GM23338 (cell line): ENCODE data around the gene MS4A5. TPM values are rescaled to one million over a fixed set of nuclear protein-coding genes. Genes with fewer than 3 reads are reported as not detected.

Source experiments
- ATAC-seq: fragments of 200-7000 bp; cut with Tn5 transposase; 3 replicates; pipeline ENCODE4 v1.9.1; 2020
- DNase-seq: peaks from one replicate; pipeline ENCODE4 v3.0.0-alpha.2; 2015; ENCODE audit warnings: low spot score
- H2AFZ ChIP-seq: fragments of 200-600 bp; sonication (generic); 2 replicates; pipeline ENCODE4 v1.8.0; 2016; ENCODE audit warnings: antibody characterized with exemption, mild to moderate bottlenecking, moderate library complexity
- H3F3A ChIP-seq: fragments of 200-600 bp; sonication (generic); replicated peaks from 2 replicates; pipeline ENCODE4 v1.8.0; 2017; ENCODE audit warnings: antibody characterized with exemption, mixed run types, low read depth
- H3K27ac ChIP-seq: fragments of 200-600 bp; sonication (generic); 2 replicates; pipeline ENCODE4 v1.6.1; 2016; ENCODE audit warnings: low read depth
- H3K27me3 ChIP-seq: fragments of 200-600 bp; sonication (generic); 2 replicates; pipeline ENCODE4 v1.8.0; 2016; ENCODE audit warnings: mild to moderate bottlenecking, mixed run types, moderate library complexity; ENCODE audit not compliant: insufficient read depth
- H3K36me3 ChIP-seq: fragments of 200-600 bp; sonication (generic); 2 replicates; pipeline ENCODE4 v1.8.0; 2016; ENCODE audit warnings: mild to moderate bottlenecking; ENCODE audit not compliant: insufficient read depth
- H3K4me1 ChIP-seq: fragments of 200-600 bp; sonication (generic); 2 replicates; pipeline ENCODE4 v1.8.0; 2016; ENCODE audit warnings: mild to moderate bottlenecking, moderate library complexity; ENCODE audit not compliant: insufficient read depth
- H3K4me2 ChIP-seq: fragments of 200-600 bp; sonication (generic); 2 replicates; pipeline ENCODE4 v1.7.1; 2017; ENCODE audit warnings: mixed run types
- H3K4me3 ChIP-seq: fragments of 200-600 bp; sonication (generic); 2 replicates; pipeline ENCODE4 v1.6.1; 2016; ENCODE audit warnings: mixed run types
- H3K79me2 ChIP-seq: fragments of 200-600 bp; sonication (generic); replicated peaks from 2 replicates; pipeline ENCODE4 v1.8.0; 2017; ENCODE audit warnings: mild to moderate bottlenecking; ENCODE audit not compliant: insufficient read depth
- H3K9me2 ChIP-seq: fragments of 200-600 bp; sonication (generic); 2 replicates; pipeline ENCODE4 v1.8.0; 2017; ENCODE audit not compliant: insufficient read depth
- H4K20me1 ChIP-seq: fragments of 200-600 bp; sonication (generic); replicated peaks from 2 replicates; pipeline ENCODE4 v1.8.0; 2017; ENCODE audit warnings: mild to moderate bottlenecking; ENCODE audit not compliant: insufficient read depth
- H3K27ac Mint-ChIP-seq: 2 replicates; pipeline ENCODE4 v1.8.0; 2020; ENCODE audit warnings: inconsistent platforms, mild to moderate bottlenecking, moderate library complexity, mixed read lengths
- H3K27me3 Mint-ChIP-seq: 3 replicates; pipeline ENCODE4 v1.8.0; 2022; ENCODE audit warnings: low read depth, mild to moderate bottlenecking, moderate library complexity, mixed read lengths, inconsistent platforms; ENCODE audit not compliant: insufficient read depth, poor library complexity
- H3K36me3 Mint-ChIP-seq: 3 replicates; pipeline ENCODE4 v1.8.0; 2021; ENCODE audit warnings: low read depth, mild to moderate bottlenecking, inconsistent platforms, moderate library complexity, mixed read lengths
- H3K4me1 Mint-ChIP-seq: 3 replicates; pipeline ENCODE4 v1.8.0; 2020; ENCODE audit warnings: mild to moderate bottlenecking, inconsistent platforms, mixed read lengths
- H3K4me3 Mint-ChIP-seq: 3 replicates; pipeline ENCODE4 v1.8.0; 2021; ENCODE audit warnings: moderate library complexity, mild to moderate bottlenecking, inconsistent platforms, mixed read lengths
- H3K9me3 Mint-ChIP-seq: 3 replicates; pipeline ENCODE4 v1.8.0; 2020; ENCODE audit warnings: moderate library complexity, mild to moderate bottlenecking, inconsistent platforms, mixed read lengths
- CREB1 ChIP-seq: fragments of 250-450 bp; sonication (Bioruptor Pico); IDR thresholded peaks from 2 replicates; pipeline ENCODE4 v1.5.0; 2020; ENCODE audit warnings: low read depth, mild to moderate bottlenecking, moderate library complexity
- CTCF ChIP-seq, 2 experiments: fragments of 200-600 bp in 1 of 2; sonication (generic) in 1 of 2; conservative IDR thresholded peaks; 2 replicates each; pipeline versions ENCODE4 v1.5.1 to v1.6.1; 2016 to 2017; ENCODE audit warnings: antibody characterized with exemption in 2 of 2, low read depth in 2 of 2, mild to moderate bottlenecking in 2 of 2, moderate library complexity in 1 of 2
- ETS1 ChIP-seq: IDR thresholded peaks from 2 replicates; pipeline ENCODE4 v1.6.1; 2016; ENCODE audit warnings: antibody characterized with exemption
- EZH2phosphoT487 ChIP-seq: fragments of 200-600 bp; sonication (generic); IDR thresholded peaks from one replicate; pipeline ENCODE4 v1.8.1; 2018; ENCODE audit warnings: antibody characterized with exemption; ENCODE audit not compliant: unreplicated experiment
- NANOG ChIP-seq: IDR thresholded peaks from 2 replicates; pipeline ENCODE4 v1.6.1; 2016; ENCODE audit warnings: antibody characterized with exemption, borderline replicate concordance
- POLR2AphosphoS5 ChIP-seq: IDR thresholded peaks from 2 replicates; pipeline ENCODE4 v1.6.1; 2016; ENCODE audit warnings: antibody characterized with exemption, low read depth
- REST ChIP-seq: IDR thresholded peaks from one replicate; pipeline ENCODE4 v1.6.1; 2018; ENCODE audit warnings: antibody characterized with exemption; ENCODE audit not compliant: unreplicated experiment
- STAT1 ChIP-seq: IDR thresholded peaks from one replicate; pipeline ENCODE4 v1.6.1; 2016; ENCODE audit warnings: antibody characterized with exemption; ENCODE audit not compliant: unreplicated experiment
- ZNF114 ChIP-seq: fragments of 250-450 bp; sonication (Bioruptor Pico); IDR thresholded peaks from 2 replicates; pipeline ENCODE4 v1.5.0; 2020; ENCODE audit warnings: mild to moderate bottlenecking, moderate library complexity
- ZNF331 ChIP-seq: fragments of 250-450 bp; sonication (Bioruptor Pico); IDR thresholded peaks from 2 replicates; pipeline ENCODE4 v1.5.0; 2020; ENCODE audit warnings: low read depth, mild to moderate bottlenecking, moderate library complexity
- ZNF462 ChIP-seq: fragments of 250-450 bp; sonication (Bioruptor Pico); IDR thresholded peaks from 2 replicates; pipeline ENCODE4 v1.5.0; 2020; ENCODE audit warnings: mild to moderate bottlenecking, moderate library complexity
- polyA plus RNA-seq: library from polyadenylated mRNA; unstranded; fragments of >200 nt; fragmentation: Nextera tagmentation; extraction: Ambion mirVana; gene quantifications from 2 replicates; pipeline ENCODE4 v1.2.1, GENCODE V29; 2016
- total RNA-seq: library from RNA; depleted of rRNA; stranded (reverse); fragments of >200 nt; shearing (Covaris generic); gene quantifications from 2 replicates; pipeline ENCODE4 v1.2.3, GENCODE V29; 2014

MS4A5 gene
- total and polyA plus RNA-seq, 2 experiments from 2014 or later, result not detected

GRCh38 chr11:60392361-60392760 lies 37.0 kb upstream of the MS4A5 start (continued):
- no peak for TF ChIP-seq CTCF (conservative IDR thresholded peaks at IDR 0.05; ENCODE audit: low read depth in 2 of 2)

GRCh38 chr11:60393016-60393415 lies 36.4 kb upstream of the MS4A5 start:
- H3K4me3 ChIP-seq, result no peak overlapping the region
- H3K27me3 Mint-ChIP-seq, result peaks cover 1% of the 10 kb centered on the region
- no peaks in the 10 kb centered on the region for H4K20me1 ChIP-seq
- TF ChIP-seq STAT1, result no peak
- no peak for TF ChIP-seq POLR2AphosphoS5
- TF ChIP-seq ZNF462 (CRISPR knock-in tag), result no peak
- no peak for TF ChIP-seq NANOG
- TF ChIP-seq CTCF (conservative IDR thresholded peaks at IDR 0.05; ENCODE audit: low read depth in 2 of 2), result no peak
- no peak for TF ChIP-seq EZH2phosphoT487
- TF ChIP-seq ZNF114 (CRISPR knock-in tag), result no peak
- no peak for TF ChIP-seq ZNF331 (CRISPR knock-in tag)
- TF ChIP-seq CREB1 (CRISPR knock-in tag), result no peak
- no peak for TF ChIP-seq ETS1
- TF ChIP-seq REST, result no peak

More at GRCh38 chr11:60393016-60393415, 36.4 kb upstream of the MS4A5 start:
- no peaks in the 10 kb centered on the region for H3K79me2 ChIP-seq
- ATAC-seq (no peak), DNase-seq (no peak)
- H3K9me3 Mint-ChIP-seq, result no peaks in the 10 kb centered on the region
- no peak overlapping the region for H3K4me3 Mint-ChIP-seq
- peaks cover 16% of the 10 kb centered on the region for H3K9me2 ChIP-seq
- H3K4me2 ChIP-seq, result no peak overlapping the region
- H3K4me1 ChIP-seq, result no peaks in the 10 kb centered on the region
- H3K27me3 ChIP-seq, result no peaks in the 10 kb centered on the region
- no peaks in the 10 kb centered on the region for H3F3A ChIP-seq
- peaks cover 9% of the 10 kb centered on the region; the same call in 1 of the 3 replicates for H3K4me1 Mint-ChIP-seq
- H3K36me3 Mint-ChIP-seq, result no peaks in the 10 kb centered on the region
- no peak overlapping the region for H2AFZ ChIP-seq
- H3K36me3 ChIP-seq, result no peaks in the 10 kb centered on the region
- H3K27ac Mint-ChIP-seq, result no peak overlapping the region
- H3K27ac ChIP-seq, result no peak overlapping the region
